K562 (cell line): ENCODE data around the gene ZNF761.

Experiments used
- GABPA ChIP-seq: fragments of 200-800 bp; sonication (Bioruptor generic); conservative IDR thresholded peaks from 2 replicates; pipeline ENCODE4 v1.6.1; 2016; ENCODE audit warnings: low read depth, missing genetic modification characterization, missing compliant biosample characterization
- HDAC6 ChIP-seq: IDR thresholded peaks from 2 replicates; pipeline ENCODE4 v1.6.1; 2012; ENCODE audit warnings: low read depth, mild to moderate bottlenecking, control low read depth, inconsistent platforms, low read length, moderate library complexity
- KDM1A ChIP-seq, 2 experiments: fragments of 450-650 bp; IDR thresholded peaks; 2 replicates each; pipeline ENCODE4 v1.6.1; 2016; ENCODE audit warnings: mild to moderate bottlenecking in 2 of 2
- MTA2 ChIP-seq: fragments of 450-650 bp; IDR thresholded peaks from 2 replicates; pipeline ENCODE4 v1.6.1; 2016; ENCODE audit warnings: low read depth
- NFIC ChIP-seq: fragments of 450-650 bp; IDR thresholded peaks from 2 replicates; pipeline ENCODE4 v1.6.1; 2017; ENCODE audit warnings: mild to moderate bottlenecking, inconsistent platforms
- SIN3A ChIP-seq, 2 experiments: fragments of 150-350 bp in 1 of 2; IDR thresholded peaks; 2 replicates each; pipeline ENCODE4 v1.6.1; 2011 to 2016; ENCODE audit warnings: borderline replicate concordance in 2 of 2, low read depth in 2 of 2, low read length in 2 of 2, mild to moderate bottlenecking in 2 of 2, moderate library complexity in 2 of 2; ENCODE audit not compliant: control insufficient read depth in 1 of 2
- SMAD4 ChIP-seq: fragments of 250-450 bp; sonication (Bioruptor Pico); conservative IDR thresholded peaks from 2 replicates; pipeline ENCODE4 v1.8.0; 2021; ENCODE audit warnings: inconsistent platforms, mild to moderate bottlenecking, moderate library complexity
- YY1 ChIP-seq, 3 experiments: IDR thresholded peaks; 2 replicates each; pipeline ENCODE4 v1.6.1; 2011; ENCODE audit warnings: low read length in 2 of 3, mild to moderate bottlenecking in 2 of 3, moderate library complexity in 2 of 3, borderline replicate concordance in 1 of 3, control low read depth in 1 of 3, low read depth in 1 of 3; ENCODE audit not compliant: insufficient read depth in 3 of 3, insufficient replicate concordance in 2 of 3, control insufficient read depth in 1 of 3, insufficient read length in 1 of 3; ENCODE audit errors: extremely low read depth in 1 of 3
- ZNF408 ChIP-seq: fragments of 250-450 bp; sonication (Bioruptor Pico); IDR thresholded peaks from 2 replicates; pipeline ENCODE4 v1.4.0; 2020; ENCODE audit warnings: low read depth, mild to moderate bottlenecking, moderate library complexity
- TF ChIP-seq, protein P1 (sequence below), 3 experiments: IDR thresholded peaks in 2 of 3; conservative IDR thresholded peaks in 1 of 3; 2 replicates each; pipeline ENCODE4 v1.5.1; 2011 to 2012; ENCODE audit warnings: low read length in 3 of 3, mild to moderate bottlenecking in 3 of 3, control low read depth in 2 of 3, improper control_type of control experiment in 1 of 3, inconsistent platforms in 1 of 3, low read depth in 1 of 3, mixed read lengths in 1 of 3, moderate library complexity in 1 of 3; ENCODE audit not compliant: insufficient read depth in 2 of 3
- TF ChIP-seq, protein P2 (sequence below): fragments of 450-650 bp; formaldehyde crosslinking; IDR thresholded peaks from 2 replicates; pipeline ENCODE4 v1.4.0; 2022; ENCODE audit warnings: missing genetic modification characterization
- TF ChIP-seq, protein P3 (sequence below): sonication (generic); formaldehyde crosslinking; IDR thresholded peaks from 2 replicates; pipeline ENCODE4 v1.9.0; 2022; ENCODE audit warnings: mild to moderate bottlenecking, missing genetic modification reagents
- TF ChIP-seq, protein P4 (sequence below): sonication (generic); formaldehyde crosslinking; IDR thresholded peaks from 2 replicates; pipeline ENCODE4 v1.8.0; 2023; ENCODE audit warnings: missing genetic modification reagents, mild to moderate bottlenecking, borderline replicate concordance

DNA sequence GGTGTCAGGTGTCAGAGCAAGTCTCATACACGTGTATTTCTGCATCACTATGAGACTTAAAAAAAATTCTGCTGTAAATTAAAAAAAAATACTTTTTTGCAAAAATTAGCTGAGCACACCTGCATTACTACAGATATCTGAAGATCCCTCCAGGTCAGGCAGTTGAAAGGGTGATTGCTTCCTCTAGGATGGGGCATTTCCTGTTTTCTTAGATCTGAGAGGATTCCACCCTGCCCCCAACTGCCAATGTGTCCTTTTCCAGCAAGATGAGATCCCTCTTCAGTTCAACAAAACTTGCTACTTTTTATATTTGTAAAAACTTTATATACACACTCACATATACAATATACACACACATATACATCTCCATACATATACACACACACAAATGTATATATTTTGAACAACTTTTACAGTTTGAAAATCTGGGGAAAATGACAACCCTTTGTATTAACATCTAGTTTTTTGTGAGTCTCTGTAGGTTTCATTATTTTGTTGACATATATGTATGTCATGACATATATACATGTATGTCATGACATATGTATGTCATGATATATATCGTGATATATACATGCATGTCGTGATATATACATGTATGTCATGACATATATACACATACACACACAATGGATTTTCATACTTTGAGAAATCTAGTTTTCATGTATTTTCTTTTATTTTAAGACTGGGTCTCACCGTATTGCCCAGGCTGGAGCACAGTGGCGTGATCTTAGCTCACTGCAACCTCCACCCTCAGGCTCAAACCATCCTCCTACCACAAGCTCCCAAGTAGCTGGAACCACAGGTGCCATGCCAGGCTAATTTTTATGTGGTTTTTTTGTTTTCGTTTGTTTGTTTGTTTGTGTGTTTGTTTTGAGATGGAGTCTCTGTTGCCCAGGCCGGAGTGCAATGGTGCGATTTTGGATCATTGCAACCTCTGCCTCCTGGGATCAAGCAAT is 53.5 kb downstream of the ZNF761 start:
- no peak for TF ChIP-seq GABPA
- TF ChIP-seq, protein P1, sequence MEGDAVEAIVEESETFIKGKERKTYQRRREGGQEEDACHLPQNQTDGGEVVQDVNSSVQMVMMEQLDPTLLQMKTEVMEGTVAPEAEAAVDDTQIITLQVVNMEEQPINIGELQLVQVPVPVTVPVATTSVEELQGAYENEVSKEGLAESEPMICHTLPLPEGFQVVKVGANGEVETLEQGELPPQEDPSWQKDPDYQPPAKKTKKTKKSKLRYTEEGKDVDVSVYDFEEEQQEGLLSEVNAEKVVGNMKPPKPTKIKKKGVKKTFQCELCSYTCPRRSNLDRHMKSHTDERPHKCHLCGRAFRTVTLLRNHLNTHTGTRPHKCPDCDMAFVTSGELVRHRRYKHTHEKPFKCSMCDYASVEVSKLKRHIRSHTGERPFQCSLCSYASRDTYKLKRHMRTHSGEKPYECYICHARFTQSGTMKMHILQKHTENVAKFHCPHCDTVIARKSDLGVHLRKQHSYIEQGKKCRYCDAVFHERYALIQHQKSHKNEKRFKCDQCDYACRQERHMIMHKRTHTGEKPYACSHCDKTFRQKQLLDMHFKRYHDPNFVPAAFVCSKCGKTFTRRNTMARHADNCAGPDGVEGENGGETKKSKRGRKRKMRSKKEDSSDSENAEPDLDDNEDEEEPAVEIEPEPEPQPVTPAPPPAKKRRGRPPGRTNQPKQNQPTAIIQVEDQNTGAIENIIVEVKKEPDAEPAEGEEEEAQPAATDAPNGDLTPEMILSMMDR (IDR thresholded peaks at IDR 0.05 in 2 of 3, conservative IDR thresholded peaks at IDR 0.05 in 1 of 3; ENCODE audit: insufficient read depth in 2 of 3, low read depth in 1 of 3, low read length in 3 of 3), result no peak
- TF ChIP-seq, protein P2, sequence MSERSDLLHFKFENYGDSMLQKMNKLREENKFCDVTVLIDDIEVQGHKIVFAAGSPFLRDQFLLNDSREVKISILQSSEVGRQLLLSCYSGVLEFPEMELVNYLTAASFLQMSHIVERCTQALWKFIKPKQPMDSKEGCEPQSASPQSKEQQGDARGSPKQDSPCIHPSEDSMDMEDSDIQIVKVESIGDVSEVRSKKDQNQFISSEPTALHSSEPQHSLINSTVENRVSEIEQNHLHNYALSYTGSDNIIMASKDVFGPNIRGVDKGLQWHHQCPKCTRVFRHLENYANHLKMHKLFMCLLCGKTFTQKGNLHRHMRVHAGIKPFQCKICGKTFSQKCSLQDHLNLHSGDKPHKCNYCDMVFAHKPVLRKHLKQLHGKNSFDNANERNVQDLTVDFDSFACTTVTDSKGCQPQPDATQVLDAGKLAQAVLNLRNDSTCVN (CRISPR knock-in tag), result no peak
- TF ChIP-seq HDAC6, result no peak
- TF ChIP-seq, protein P3, sequence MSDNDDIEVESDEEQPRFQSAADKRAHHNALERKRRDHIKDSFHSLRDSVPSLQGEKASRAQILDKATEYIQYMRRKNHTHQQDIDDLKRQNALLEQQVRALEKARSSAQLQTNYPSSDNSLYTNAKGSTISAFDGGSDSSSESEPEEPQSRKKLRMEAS (CRISPR knock-in tag), result no peak
- no peak for TF ChIP-seq YY1 (IDR thresholded peaks at IDR 0.05; ENCODE audit: borderline replicate concordance in 1 of 3, control insufficient read depth in 1 of 3, extremely low read depth in 1 of 3, insufficient read depth in 3 of 3, insufficient read length in 1 of 3, insufficient replicate concordance in 2 of 3, low read depth in 1 of 3, low read length in 2 of 3)
- no peak for TF ChIP-seq KDM1A (IDR thresholded peaks at IDR 0.05)
- TF ChIP-seq SMAD4 (CRISPR knock-in tag), result no peak
- TF ChIP-seq SIN3A (IDR thresholded peaks at IDR 0.05; ENCODE audit: borderline replicate concordance in 2 of 2, control insufficient read depth in 1 of 2, low read depth in 2 of 2, low read length in 2 of 2), result no peak
- TF ChIP-seq, protein P4, sequence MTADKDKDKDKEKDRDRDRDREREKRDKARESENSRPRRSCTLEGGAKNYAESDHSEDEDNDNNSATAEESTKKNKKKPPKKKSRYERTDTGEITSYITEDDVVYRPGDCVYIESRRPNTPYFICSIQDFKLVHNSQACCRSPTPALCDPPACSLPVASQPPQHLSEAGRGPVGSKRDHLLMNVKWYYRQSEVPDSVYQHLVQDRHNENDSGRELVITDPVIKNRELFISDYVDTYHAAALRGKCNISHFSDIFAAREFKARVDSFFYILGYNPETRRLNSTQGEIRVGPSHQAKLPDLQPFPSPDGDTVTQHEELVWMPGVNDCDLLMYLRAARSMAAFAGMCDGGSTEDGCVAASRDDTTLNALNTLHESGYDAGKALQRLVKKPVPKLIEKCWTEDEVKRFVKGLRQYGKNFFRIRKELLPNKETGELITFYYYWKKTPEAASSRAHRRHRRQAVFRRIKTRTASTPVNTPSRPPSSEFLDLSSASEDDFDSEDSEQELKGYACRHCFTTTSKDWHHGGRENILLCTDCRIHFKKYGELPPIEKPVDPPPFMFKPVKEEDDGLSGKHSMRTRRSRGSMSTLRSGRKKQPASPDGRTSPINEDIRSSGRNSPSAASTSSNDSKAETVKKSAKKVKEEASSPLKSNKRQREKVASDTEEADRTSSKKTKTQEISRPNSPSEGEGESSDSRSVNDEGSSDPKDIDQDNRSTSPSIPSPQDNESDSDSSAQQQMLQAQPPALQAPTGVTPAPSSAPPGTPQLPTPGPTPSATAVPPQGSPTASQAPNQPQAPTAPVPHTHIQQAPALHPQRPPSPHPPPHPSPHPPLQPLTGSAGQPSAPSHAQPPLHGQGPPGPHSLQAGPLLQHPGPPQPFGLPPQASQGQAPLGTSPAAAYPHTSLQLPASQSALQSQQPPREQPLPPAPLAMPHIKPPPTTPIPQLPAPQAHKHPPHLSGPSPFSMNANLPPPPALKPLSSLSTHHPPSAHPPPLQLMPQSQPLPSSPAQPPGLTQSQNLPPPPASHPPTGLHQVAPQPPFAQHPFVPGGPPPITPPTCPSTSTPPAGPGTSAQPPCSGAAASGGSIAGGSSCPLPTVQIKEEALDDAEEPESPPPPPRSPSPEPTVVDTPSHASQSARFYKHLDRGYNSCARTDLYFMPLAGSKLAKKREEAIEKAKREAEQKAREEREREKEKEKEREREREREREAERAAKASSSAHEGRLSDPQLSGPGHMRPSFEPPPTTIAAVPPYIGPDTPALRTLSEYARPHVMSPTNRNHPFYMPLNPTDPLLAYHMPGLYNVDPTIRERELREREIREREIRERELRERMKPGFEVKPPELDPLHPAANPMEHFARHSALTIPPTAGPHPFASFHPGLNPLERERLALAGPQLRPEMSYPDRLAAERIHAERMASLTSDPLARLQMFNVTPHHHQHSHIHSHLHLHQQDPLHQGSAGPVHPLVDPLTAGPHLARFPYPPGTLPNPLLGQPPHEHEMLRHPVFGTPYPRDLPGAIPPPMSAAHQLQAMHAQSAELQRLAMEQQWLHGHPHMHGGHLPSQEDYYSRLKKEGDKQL (CRISPR knock-in tag), result no peak
- no peak for TF ChIP-seq NFIC
- TF ChIP-seq MTA2, result no peak
- TF ChIP-seq ZNF408 (CRISPR knock-in tag), result no peak
